Superior temporal gyrus (tissue), 1 donor: ENCODE results near the gene SMG9.
A peak's percentile ranks its signal among the peaks of the same experiment; 100 is the strongest.
"Not testable (repeated sequence)": the region's sequence is repeated elsewhere in the genome, so short reads cannot be mapped to it uniquely, and the experiment has no call there.

Experiments
- DNase-seq: peaks from one replicate; pipeline ENCODE4 v3.0.0-alpha.2; 2016; ENCODE audit errors: extremely low spot score

The SMG9 gene

DNA sequence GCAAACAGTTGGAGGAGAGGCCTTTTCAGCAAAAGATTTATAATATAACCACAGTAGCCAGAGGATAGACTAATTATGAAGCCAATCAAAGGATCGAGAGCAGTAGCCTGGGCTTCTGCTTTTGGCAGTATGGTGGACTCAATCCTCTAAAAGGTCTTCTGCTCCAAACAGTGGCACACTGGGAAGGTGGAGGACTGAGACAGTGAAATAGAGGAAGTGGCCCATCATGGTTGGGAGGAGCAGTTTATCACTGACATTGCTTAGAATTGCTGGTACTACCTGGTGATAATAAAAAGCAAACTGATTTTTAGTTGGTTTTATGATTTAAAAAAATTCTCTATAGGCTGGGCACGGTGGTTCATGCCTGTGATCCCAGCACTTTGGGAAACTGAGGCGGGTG, 63.9 kb downstream of the SMG9 start:
- DNase-seq = no peak

DNA sequence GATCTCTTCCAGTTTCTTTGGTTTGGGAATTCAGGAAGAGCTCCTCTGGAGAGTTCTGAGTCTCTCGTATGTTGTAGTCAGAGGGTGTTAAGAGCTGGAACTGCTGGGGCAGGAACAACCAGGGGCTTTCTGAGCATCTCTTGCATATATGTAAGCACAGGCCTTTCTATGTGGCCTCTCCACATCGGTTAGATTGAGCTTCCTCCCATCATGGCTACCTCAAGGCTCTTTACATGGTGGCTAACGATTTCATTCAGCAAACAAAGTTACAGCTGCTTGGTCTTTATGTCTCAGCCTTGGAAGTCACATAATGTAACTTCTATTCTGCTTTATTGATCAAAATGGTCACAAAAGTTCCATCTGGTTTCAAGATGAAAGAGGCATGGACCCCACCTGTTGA, 64.3 kb downstream of the SMG9 start:
- no peak for DNase-seq

DNA sequence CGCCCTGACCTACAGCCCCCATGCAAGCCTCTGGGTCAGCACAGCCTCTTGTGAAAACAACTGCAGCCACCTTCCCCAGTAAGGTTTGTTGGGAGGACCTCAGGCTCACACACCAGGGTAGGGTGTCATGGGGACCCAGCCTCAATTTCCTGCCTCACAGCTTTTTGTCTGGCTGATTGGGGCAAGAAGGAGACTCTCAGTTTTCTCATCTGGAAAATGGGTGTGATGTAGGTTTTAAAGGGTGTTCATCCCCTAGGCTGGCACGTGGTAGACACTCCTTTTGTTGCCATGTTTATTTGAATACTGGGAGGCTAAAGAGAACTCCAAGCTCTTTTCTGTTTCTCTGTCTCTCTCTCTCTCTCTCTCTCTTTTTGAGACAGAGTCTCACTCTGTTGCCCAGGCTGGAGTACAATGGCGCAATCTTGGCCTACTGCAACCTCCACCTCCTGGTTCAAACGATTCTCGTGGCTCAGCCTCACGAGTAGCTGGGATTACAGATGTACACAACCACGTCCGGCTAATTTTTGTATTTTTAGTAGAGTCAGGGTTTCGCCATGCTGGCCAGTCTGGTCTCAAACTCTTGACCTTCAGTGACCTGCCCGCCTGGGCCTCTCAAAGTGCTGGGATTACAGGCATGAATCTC, 66.6 kb downstream of the SMG9 start:
- no peak for DNase-seq

DNA sequence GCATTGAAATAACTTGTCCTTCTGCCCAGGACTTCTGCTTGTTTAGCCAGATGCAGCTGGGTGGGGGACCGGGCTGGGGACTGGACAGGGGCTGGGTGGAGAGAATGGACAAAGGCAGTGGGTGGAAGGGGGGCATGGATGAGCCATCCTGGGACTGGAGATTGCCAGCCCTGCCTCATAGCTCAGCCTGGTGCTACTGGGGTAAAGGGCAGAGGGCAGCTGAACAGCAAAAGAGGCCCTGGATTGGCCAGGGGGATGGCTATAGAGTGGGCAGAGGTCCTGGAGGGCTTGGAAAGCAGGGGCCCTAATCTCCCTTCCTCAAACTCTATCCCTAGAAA, 67.1 kb downstream of the SMG9 start:
- DNase-seq = peak; percentile 26

DNA sequence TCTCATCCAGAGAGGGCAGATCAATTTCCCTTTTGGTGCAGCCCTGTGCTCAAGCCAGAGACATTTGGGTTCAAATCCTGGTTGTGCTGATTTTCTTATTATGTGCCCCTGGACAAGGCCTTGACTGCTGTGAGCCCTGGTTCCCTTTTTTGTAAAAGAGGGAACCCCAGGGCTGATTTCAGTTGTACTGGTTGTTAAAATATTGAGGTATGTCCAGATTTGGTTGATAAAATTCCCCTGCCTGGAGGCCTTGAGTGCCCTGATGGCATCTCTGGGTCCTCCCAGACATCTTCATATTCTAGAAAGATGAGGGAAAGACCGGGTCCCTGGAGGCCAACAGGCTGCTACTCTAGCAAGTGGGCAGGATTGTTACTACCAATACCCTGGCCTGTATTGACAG, 70.4 kb downstream of the SMG9 start:
- DNase-seq = no peak

DNA sequence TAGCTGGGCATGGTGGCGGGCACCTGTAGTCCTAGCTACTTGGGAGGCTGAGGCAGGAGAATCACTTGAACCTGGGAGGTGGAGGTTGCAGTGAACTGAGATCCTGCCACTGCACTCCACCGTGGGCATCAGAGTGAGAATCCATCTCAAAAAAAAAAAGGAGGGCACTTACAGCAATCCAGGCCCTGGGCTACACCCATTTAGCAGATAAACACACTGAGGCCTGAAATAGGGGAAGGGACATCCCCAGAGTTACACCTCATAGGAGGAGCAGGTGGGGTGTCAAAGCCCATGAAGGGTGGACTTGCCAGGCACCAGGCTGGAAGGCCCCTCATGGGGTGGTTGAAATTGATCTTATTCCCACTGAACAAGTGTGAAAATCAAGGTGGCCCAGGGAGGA, 70.9 kb downstream of the SMG9 start:
- no peak for DNase-seq

DNA sequence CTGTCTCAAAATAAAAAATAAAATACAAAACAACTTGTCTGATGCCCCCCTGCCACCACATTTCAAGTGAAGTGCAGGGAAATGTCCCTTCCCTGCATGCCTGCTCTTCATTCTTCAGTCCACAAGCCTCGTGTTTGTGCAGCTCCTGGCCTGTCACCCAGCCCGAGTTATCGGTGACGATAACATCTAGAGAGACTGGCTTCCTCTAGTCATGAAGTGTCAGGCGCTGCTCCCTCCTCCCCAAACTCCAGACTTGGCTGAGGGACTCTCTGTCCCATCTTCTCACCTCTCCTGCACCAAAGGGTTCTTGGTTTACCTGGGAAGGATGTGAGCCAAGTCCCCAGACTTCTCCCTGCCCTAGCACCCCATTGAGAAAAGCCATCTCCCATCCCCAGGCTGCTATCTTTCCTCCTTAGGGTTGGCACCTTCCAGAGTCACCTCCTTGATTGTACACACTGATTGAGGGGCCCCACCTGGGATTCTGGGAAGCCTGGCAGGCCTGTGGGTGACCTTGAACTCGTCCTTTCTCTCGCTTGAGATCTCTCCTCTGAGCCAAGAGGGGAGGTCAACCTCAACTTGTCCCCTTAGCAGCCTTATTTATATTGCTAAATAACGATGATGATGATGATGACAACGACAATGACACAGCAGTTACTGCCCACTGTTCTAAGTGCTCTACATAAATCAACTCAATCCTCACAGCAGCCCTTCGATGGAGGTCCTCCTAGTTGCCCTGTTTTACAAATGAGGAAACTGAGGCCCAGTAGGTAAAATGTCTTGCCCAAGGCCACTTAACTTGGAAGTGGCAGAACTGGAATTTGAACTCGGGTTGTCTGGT, 71.7 kb downstream of the SMG9 start:
- DNase-seq = no peak

DNA sequence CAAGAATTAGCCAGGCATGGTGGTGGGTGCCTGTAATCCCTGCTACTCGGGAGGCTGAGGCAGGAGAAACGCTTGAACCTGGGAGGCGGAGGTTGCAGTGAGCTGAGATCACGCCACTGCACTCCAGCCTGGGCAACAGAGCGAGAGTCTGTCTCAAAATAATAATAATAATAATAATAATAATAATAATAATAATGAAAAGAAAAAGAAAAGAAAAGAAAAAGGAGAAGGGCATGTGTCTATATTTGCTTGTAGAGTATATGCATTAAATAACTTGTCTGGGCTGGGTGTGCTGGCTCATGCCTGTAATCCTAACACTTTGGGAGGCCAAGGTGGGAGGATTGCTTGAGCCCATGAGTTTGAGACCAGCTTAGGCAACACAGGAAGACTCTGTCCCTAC, 72.5 kb downstream of the SMG9 start:
- not testable (repeated sequence) for DNase-seq

DNA sequence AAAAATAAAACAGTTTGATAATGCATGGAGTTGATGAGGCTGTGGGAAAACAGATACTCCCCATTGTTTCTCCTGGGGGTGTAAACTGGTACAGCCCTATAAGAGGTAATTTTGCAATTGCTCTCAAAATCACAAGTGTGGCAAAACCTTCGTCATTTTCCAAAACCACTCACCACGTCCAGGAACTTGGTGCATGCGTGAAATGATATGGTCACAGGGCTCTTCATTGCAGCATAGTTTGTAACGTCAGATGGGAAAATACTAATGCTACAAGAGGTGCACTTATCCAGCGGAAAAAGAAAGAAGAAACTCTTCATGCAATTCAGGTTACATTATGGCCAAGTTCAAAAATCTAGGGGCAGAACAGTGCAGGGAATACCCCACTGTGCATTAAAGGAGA, 72.9 kb downstream of the SMG9 start:
- DNase-seq = no peak

DNA sequence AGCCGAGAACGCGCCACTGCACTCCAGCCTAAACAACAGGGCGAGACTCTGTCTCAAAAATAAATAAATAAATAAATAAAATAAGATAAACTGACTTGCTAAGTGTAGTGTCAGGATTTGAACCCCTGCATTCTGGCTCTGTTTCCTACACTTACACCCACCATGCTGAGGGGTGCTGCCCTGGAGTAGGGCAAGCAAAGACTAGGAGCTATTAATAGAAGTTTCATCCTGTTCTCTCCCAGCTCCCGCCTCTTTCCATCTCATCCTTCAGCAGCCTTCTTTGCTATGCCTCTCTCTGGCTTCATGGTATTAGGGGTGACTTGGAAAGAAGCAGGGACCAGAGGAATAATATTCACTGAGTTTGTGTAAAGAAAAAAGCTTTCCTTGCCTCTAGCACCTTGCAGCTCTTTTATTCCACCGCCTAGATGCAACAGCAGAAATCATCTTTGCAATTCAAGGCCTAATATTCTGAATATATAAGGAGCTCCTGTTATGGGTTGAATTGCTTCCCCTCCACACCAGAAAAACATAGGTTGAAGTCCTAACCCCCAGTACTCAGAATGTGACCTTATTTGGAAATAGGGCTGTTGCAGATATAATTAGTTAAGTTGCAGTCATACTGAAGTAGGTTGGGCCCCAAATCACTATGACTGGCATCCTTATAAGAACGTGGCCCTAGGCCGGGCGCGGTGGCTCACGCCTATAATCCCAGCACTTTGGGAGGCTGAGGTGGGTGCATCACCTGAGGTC, 76.1 kb downstream of the SMG9 start:
- no peak for DNase-seq
